Pancreas (tissue), 10 donors: ENCODE results near the gene PVALB. TPM values are rescaled to one million over a fixed set of nuclear protein-coding genes. Genes with fewer than 3 reads are reported as not detected.

ENCODE experiments used
- ATAC-seq, 4 donors: fragments of 200-7000 bp; cut with Tn5 transposase; one replicate each; pipeline versions ENCODE4 v1.8.0 to v1.9.1; 2020; ENCODE audit warnings: mild to moderate bottlenecking in 4 of 4, moderate library complexity in 4 of 4
- DNase-seq, 6 donors: peaks; one replicate each; pipeline ENCODE4 v3.0.0-alpha.2; 2020
- FAIRE-seq: peaks from 2 replicates; lab custom pipeline; 2012; peaks lifted over from hg19 to GRCh38; lab: Jason Lieb, UNC
- H3K27ac ChIP-seq, 4 donors: fragments of 200-600 bp; sonication (generic); 1 replicate in 3 of 4; 2 replicates in 1 of 4; pipeline versions ENCODE4 v1.5.0 to v1.8.0; 2020
- H3K27me3 ChIP-seq, 4 donors: fragments of 200-600 bp; one replicate each; pipeline ENCODE4 v1.8.0; 2021
- H3K36me3 ChIP-seq, 3 donors: fragments of 200-600 bp; sonication (generic) in 1 of 3; one replicate each; pipeline versions ENCODE4 v1.5.0 to v1.8.0; 2020 to 2021
- H3K4me1 ChIP-seq, 3 donors: fragments of 200-600 bp; one replicate each; pipeline ENCODE4 v1.8.0; 2021
- H3K4me3 ChIP-seq, 4 donors: fragments of 200-600 bp; sonication (generic) in 2 of 4; one replicate each; pipeline versions ENCODE4 v1.5.0 to v1.8.0; 2020 to 2021
- H3K9me3 ChIP-seq, 4 donors: fragments of 200-600 bp; one replicate each; pipeline ENCODE4 v1.8.0; 2021
- CTCF ChIP-seq, 4 donors: fragments of 200-600 bp; sonication (generic) in 3 of 4; IDR thresholded peaks; one replicate each; pipeline versions ENCODE4 v1.5.0 to v1.8.0; 2021; ENCODE audit warnings: antibody characterized with exemption in 4 of 4
- WGBS, 2 donors: extraction: QIAGEN DNeasy Blood & Tissue Kit; methylation state at CpG; one replicate each; pipeline ENCODE4 v1.1.7; 2013; 5-methylcytosine and 5-hydroxymethylcytosine counted together
- intact Hi-C, 3 donors: fragments of 100-400 bp; cut with DNase I; formaldehyde crosslinking; loops; one replicate each; pipeline versions ENCODE4 v1.11.1 to v1.14.2; 2022
- polyA plus RNA-seq, 2 donors: library from polyadenylated mRNA; stranded (reverse); fragments of 200-250 nt; gene quantifications; one replicate each; pipeline ENCODE4 v1.2.3, GENCODE V29; 2013
- total RNA-seq, 6 donors: library from RNA; stranded (reverse); fragmentation: NEBNext Ultra II Directional in 4 of 6; extraction: Animal tissue kit (Norgen Biotek cat#: 25700) in 4 of 6; gene quantifications; one replicate each; pipeline versions ENCODE4 v1.2.1 to v1.2.4, GENCODE V29; 2021 to 2023
- donor health status: healthy with polysubstance abuse.
- donor health status: DM: no; HTN: no; CAD: no; lungs with moderate emphysema.
- donor health status: DM: no; HTN: no; CAD: no.
- donor health status: control.
- donor health status: control.
- donor health status: Bipolar disorder and iron deficiency.
- donor health status: DM: yes; HTN: yes; CAD: no.
- donor health status: DM: no; HTN: no; CAD: no.
- donor health status: DM: no; HTN: no; CAD: no.
- donor health status: DM: yes; HTN: yes; CAD: no.

Gene PVALB
- total and polyA plus RNA-seq, 8 donors, result 0.54 TPM; not detected in 7

DNA sequence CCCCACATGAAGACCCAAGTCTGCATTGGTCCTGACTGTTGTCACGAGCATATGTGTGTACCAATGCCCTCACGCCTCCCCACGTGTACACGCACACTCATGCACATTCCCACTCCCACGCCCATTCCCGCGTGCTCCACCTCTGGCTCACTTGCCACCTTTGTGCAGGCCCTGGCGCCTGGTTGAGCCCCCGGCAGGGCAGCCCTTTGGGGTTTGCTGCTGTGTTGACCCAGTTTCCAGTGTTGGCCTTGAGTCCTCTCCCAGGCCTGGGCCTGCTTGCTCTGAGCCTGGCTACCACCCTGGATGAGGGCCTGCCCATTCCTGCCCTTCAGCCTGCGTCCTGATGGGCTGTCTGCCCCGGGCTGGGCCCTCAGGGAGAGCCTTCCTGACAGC lies 18.2 kb downstream of the PVALB start:
- WGBS, 2 donors, result 68 to 78% methylated on average over 11 of the region's 11 CpGs
- intact Hi-C loops, result no loop called here
- ATAC-seq (no peak), DNase-seq (no peak), FAIRE-seq (no peak)
- H3K4me3 ChIP-seq, result no peak overlapping the region
- TF ChIP-seq CTCF (IDR thresholded peaks at IDR 0.05), result no peak
- no peaks in the 10 kb centered on the region for H3K9me3 ChIP-seq
- no peak overlapping the region for H3K27ac ChIP-seq
- no peaks in the 10 kb centered on the region for H3K4me1 ChIP-seq
- H3K36me3 ChIP-seq, result no peaks in the 10 kb centered on the region
- no peaks in the 10 kb centered on the region for H3K27me3 ChIP-seq

- no peak for ATAC-seq
- Histone ChIP-seq H3K9me3 (no peaks in the 10 kb centered on the region), H3K4me3 (no peak overlapping the region), H3K4me1 (no peaks in the 10 kb centered on the region), H3K27ac (no peak overlapping the region), H3K36me3 (no peaks in the 10 kb centered on the region), H3K27me3 (no peaks in the 10 kb centered on the region)
- FAIRE-seq, result no peak
- WGBS, 2 donors, result 83 to 85% methylated on average over 12 of the region's 12 CpGs
- TF ChIP-seq CTCF (IDR thresholded peaks at IDR 0.05), result no peak
- intact Hi-C loops, result no loop called here
- DNase-seq, result no peak
Observed at GRCh38 chr22:36797911-36798673, 18.7 kb downstream of the PVALB start.

GRCh38 chr22:36797374-36797773 lies 19.5 kb downstream of the PVALB start:
- intact Hi-C loops, result no loop called here
- no peak for DNase-seq
- no peak for FAIRE-seq
- H3K9me3 ChIP-seq, result no peaks in the 10 kb centered on the region
- no peak for ATAC-seq
- no peaks in the 10 kb centered on the region for H3K27me3 ChIP-seq
- TF ChIP-seq CTCF (IDR thresholded peaks at IDR 0.05), result no peak
- H3K36me3 ChIP-seq, result no peaks in the 10 kb centered on the region
- no peaks in the 10 kb centered on the region for H3K4me1 ChIP-seq
- WGBS, 2 donors, result 64 to 70% methylated on average over 9 of the region's 9 CpGs
- H3K27ac ChIP-seq, result no peak overlapping the region
- H3K4me3 ChIP-seq, result no peak overlapping the region

- no peak for TF ChIP-seq CTCF (IDR thresholded peaks at IDR 0.05)
- Histone ChIP-seq H3K4me1 (no peaks in the 10 kb centered on the region), H3K9me3 (no peaks in the 10 kb centered on the region), H3K4me3 (no peak overlapping the region), H3K27ac (no peak overlapping the region), H3K27me3 (peaks cover 0 to 6% (median 0%) of the 10 kb centered on the region in 4 donors), H3K36me3 (no peaks in the 10 kb centered on the region)
- ATAC-seq (no peak), FAIRE-seq (no peak), DNase-seq (no peak)
- intact Hi-C loops, result no loop called here
- 61 to 65% methylated on average over 7 of the region's 7 CpGs for WGBS, 2 donors
Observed at GRCh38 chr22:36796552-36797175, 20.2 kb downstream of the PVALB start.

- Histone ChIP-seq H3K9me3 (no peaks in the 10 kb centered on the region), H3K4me3 (no peak overlapping the region), H3K27me3 (peaks cover 0 to 6% (median 0%) of the 10 kb centered on the region in 4 donors), H3K36me3 (no peaks in the 10 kb centered on the region), H3K4me1 (no peaks in the 10 kb centered on the region), H3K27ac (no peak overlapping the region)
- intact Hi-C loops, result no loop called here
- WGBS, 2 donors, result 72 to 75% methylated on average over 7 of the region's 7 CpGs
- ATAC-seq (no peak), FAIRE-seq (no peak), DNase-seq (no peak)
- TF ChIP-seq CTCF (IDR thresholded peaks at IDR 0.05), result no peak
Observed at GRCh38 chr22:36795633-36796032, 21.2 kb downstream of the PVALB start.
